PC-9 (cell line): Measurements from ENCODE around the gene DLEU7.

ENCODE experiments used
- CTCF ChIP-seq: fragments of 200-600 bp; sonication (generic); conservative IDR thresholded peaks from 2 replicates; pipeline ENCODE4 v1.6.1; 2017; ENCODE audit warnings: mixed run types, antibody characterized with exemption, mild to moderate bottlenecking, moderate library complexity
- EZH2 ChIP-seq: fragments of 200-600 bp; sonication (generic); IDR thresholded peaks from 2 replicates; pipeline ENCODE4 v1.8.0; 2017; ENCODE audit warnings: antibody characterized with exemption, low read depth

- TF ChIP-seq CTCF (no peak), EZH2 (no peak)
Measured at GRCh38 chr13:50831512-50831911, 12.0 kb downstream of the DLEU7 start.
